ENCODE results near the gene ZBTB38. TPM values are rescaled to one million over a fixed set of nuclear protein-coding genes. Genes with fewer than 3 reads are reported as not detected.

ZBTB38 gene
- total and polyA plus RNA-seq, 2 of the 13 experiments (the other 11 are each of a cell fraction or from before 2014, with no cell fraction given) = 26.8 to 51.7 TPM

GRCh38 chr3:141400073-141400971 lies 32.0 kb downstream of the ZBTB38 start (continued):
- TF ChIP-seq JUN (CRISPR knock-in tag; IDR thresholded peaks at IDR 0.05) (no peak; the same call in 1 of the 2 replicates), MYPOP (CRISPR knock-in tag; IDR thresholded peaks at IDR 0.05) (no peak; the same call in 1 of the 2 replicates), CCDC6 (CRISPR knock-in tag; IDR thresholded peaks at IDR 0.05) (0 out of 2 replicates have a peak, but pooled peaks have one; percentile 29), KLF12 (CRISPR knock-in tag; IDR thresholded peaks at IDR 0.05; ENCODE audit: borderline replicate concordance) (peak; percentile 49; the same call in 1 of the 2 replicates), CENPX (CRISPR knock-in tag; IDR thresholded peaks at IDR 0.05) (no peak), ZNF563 (CRISPR knock-in tag; IDR thresholded peaks at IDR 0.05) (no peak), ASH2L (IDR thresholded peaks at IDR 0.05; ENCODE audit: insufficient read length, low read depth, low read length) (peak; percentile 66), YEATS4 (CRISPR knock-in tag; IDR thresholded peaks at IDR 0.05; ENCODE audit: borderline replicate concordance) (peak; percentile 48), ZC3H4 (CRISPR knock-in tag; IDR thresholded peaks at IDR 0.05; ENCODE audit: borderline replicate concordance) (no peak), STAT6 (CRISPR knock-in tag; IDR thresholded peaks at IDR 0.05; ENCODE audit: borderline replicate concordance) (peak; percentile 81; the same call in 1 of the 2 replicates), ZNF644 (CRISPR knock-in tag; IDR thresholded peaks at IDR 0.05; ENCODE audit: low read depth) (peak; percentile 69), TBL1XR1 (IDR thresholded peaks at IDR 0.05; ENCODE audit: borderline replicate concordance, low read length, partially characterized antibody) (no peak), ZBTB42 (CRISPR knock-in tag; IDR thresholded peaks at IDR 0.05) (no peak), KIAA2018 (CRISPR knock-in tag; IDR thresholded peaks at IDR 0.05; ENCODE audit: borderline replicate concordance) (no peak), KMT2B (CRISPR knock-in tag; IDR thresholded peaks at IDR 0.05) (peak; percentile 69)

All from HepG2 (cell line).